ENCODE results near the gene SUN2. TPM values are rescaled to one million over a fixed set of nuclear protein-coding genes. Genes with fewer than 3 reads are reported as not detected.
A peak's percentile ranks its signal among the peaks of the same experiment; 100 is the strongest.

Gene SUN2
- total and polyA plus RNA-seq, 8 donors, result 25.3 to 387 (median 117) TPM

DNA sequence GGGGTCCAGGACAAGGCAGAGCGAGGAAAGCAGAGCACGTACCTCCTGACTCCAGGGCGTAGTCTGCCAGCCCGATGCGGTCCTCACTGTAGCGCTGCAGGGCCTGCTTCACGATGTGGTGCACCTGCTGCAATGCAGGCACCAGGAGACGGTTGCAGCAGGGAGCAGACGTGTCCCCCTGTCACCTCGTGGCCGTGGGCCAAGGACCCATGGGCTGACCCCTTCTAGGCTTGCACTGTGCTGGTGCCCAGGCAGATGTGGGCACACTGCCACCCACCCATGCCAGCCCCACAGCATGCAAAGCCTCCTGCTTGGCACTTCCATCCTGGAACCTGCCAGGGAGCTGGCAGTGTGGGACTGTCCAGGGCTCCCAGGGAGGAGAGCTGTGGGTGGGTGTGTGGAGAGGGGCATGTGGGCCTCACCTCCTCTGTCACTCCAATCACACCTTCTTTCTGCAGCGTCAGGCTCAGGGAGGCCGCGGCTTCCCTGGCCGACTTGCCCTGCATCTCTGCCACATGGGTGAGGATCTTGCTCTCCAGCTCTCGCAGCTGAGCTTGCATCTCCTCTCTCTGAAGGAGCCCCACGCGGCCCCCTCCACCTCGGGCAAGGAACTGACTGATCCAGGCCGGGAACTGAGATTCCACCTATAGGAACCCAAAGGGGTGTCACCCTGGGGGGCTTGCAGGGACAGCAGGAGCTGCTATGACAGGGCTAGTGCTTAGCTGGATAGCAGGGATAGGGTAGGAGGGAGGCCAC, 16.3 kb downstream of the SUN2 start:
- intact Hi-C loops (cut with DNase I; ENCODE audit: low total_unique reads), result no loop called here
- WGBS, 5 donors, result 90 to 95% (median 92%) methylated on average over 2 to 20 of the region's 20 CpGs
- Histone ChIP-seq H3K36me3 (peaks cover 96 to 100% (median 100%) of the 10 kb centered on the region in 4 donors), H3K4me3 (no peak overlapping the region), H3K27me3 (no peaks in the 10 kb centered on the region), H3K4me1 (peaks cover 17 to 21% (median 19%) of the 10 kb centered on the region in 4 donors), H3K27ac (no peak overlapping the region), H3K9me3 (no peaks in the 10 kb centered on the region)
- no peak for DNase-seq
- TF ChIP-seq POLR2A (IDR thresholded peaks at IDR 0.05), result no peak
- TF ChIP-seq EP300 (IDR thresholded peaks at IDR 0.05), result no peak
- TF ChIP-seq POLR2AphosphoS5 (IDR thresholded peaks at IDR 0.05), result no peak
- TF ChIP-seq, protein P1, sequence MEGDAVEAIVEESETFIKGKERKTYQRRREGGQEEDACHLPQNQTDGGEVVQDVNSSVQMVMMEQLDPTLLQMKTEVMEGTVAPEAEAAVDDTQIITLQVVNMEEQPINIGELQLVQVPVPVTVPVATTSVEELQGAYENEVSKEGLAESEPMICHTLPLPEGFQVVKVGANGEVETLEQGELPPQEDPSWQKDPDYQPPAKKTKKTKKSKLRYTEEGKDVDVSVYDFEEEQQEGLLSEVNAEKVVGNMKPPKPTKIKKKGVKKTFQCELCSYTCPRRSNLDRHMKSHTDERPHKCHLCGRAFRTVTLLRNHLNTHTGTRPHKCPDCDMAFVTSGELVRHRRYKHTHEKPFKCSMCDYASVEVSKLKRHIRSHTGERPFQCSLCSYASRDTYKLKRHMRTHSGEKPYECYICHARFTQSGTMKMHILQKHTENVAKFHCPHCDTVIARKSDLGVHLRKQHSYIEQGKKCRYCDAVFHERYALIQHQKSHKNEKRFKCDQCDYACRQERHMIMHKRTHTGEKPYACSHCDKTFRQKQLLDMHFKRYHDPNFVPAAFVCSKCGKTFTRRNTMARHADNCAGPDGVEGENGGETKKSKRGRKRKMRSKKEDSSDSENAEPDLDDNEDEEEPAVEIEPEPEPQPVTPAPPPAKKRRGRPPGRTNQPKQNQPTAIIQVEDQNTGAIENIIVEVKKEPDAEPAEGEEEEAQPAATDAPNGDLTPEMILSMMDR (IDR thresholded peaks at IDR 0.05), result no peak

DNA sequence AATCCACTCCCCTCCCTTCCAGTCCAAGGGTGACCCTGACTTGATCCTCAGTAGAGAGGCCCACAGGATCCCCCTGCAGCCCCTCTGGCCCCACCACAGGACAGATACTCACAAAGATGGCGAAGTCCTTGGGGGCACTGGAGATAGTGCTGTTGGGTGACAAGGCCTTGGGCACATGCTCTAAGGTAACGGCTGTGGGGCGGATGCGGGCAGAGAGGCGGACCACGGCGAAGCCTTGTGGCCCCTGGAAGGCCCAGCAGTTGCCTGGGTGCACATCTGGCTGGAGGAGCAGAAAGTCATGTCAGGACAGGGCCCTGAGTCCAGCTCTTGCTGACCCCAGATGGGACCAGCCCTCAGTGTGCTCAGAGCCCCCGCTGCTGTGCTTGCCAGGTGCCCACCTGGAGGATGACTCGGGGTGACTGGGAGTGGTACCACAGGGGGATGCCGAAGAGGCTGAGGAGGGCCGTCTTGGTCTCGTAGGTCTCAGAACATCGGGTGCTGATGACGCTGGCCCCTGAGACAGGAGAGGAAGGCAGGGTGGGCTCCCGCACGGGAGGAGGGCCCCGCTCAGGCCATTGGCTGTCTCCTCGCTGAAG, 17.2 kb downstream of the SUN2 start:
- Histone ChIP-seq H3K36me3 (peaks cover 87 to 100% (median 93%) of the 10 kb centered on the region in 4 donors), H3K27me3 (no peaks in the 10 kb centered on the region), H3K9me3 (no peaks in the 10 kb centered on the region), H3K27ac (peak overlapping the region in 1 of 5 donors; percentile 1), H3K4me1 (peaks cover 26 to 30% (median 28%) of the 10 kb centered on the region in 4 donors), H3K4me3 (no peak overlapping the region)
- no peak for DNase-seq
- WGBS, 5 donors, result 91 to 95% (median 93%) methylated on average over 16 to 18 of the region's 18 CpGs
- intact Hi-C loops (cut with DNase I; ENCODE audit: low total_unique reads), result no loop called here
- TF ChIP-seq EP300 (IDR thresholded peaks at IDR 0.05) (no peak), POLR2A (IDR thresholded peaks at IDR 0.05) (no peak), POLR2AphosphoS5 (IDR thresholded peaks at IDR 0.05) (no peak)
- TF ChIP-seq, protein P1 (IDR thresholded peaks at IDR 0.05), result no peak

DNA sequence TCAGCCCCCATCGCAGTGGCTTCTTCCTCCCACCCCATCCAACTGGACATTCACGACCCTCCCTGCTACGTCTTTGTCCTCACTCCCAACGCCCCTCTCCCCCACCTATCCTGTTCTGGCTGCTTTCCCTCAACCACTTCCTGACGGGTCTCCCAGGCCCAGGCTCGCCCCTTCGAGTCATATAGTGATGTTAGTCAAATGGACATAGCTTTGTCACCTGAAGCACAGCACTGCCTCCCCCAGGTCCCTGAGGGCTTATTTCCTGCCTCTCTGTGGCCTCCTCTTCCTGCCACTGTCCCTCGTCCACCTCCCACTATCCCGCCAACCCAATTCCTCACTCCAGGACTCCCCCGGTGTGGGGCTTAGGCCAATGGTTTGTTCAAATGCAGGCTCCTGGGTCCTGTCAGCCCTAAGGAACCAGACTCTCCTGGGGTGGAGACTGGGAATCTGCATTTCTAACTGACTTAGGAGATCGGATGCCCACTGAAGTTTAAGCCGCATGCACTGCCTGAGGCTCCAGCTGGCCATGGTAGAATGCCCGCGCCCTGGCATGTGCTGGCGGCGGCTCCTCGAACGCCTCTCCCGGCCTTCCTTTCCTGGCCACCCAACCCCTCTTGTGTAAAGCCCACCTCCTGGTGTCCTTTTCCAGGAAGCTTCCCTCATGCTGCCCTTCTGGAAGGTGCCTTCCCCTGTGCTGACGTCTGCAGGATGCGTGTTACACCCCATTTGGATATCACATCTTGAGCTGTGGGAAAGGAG, 18.3 kb downstream of the SUN2 start:
- TF ChIP-seq POLR2AphosphoS5 (IDR thresholded peaks at IDR 0.05), result no peak
- TF ChIP-seq POLR2A (IDR thresholded peaks at IDR 0.05), result no peak
- TF ChIP-seq EP300 (IDR thresholded peaks at IDR 0.05), result no peak
- TF ChIP-seq, protein P1 (IDR thresholded peaks at IDR 0.05), result no peak
- Histone ChIP-seq H3K36me3 (peaks cover 78 to 95% (median 84%) of the 10 kb centered on the region in 4 donors), H3K4me1 (peaks cover 37 to 41% (median 39%) of the 10 kb centered on the region in 4 donors), H3K4me3 (no peak overlapping the region), H3K9me3 (no peaks in the 10 kb centered on the region), H3K27ac (peak overlapping the region in 1 of 5 donors; percentile 1), H3K27me3 (no peaks in the 10 kb centered on the region)
- no peak for DNase-seq
- WGBS, 5 donors, result 81 to 87% (median 83%) methylated on average over 21 of the region's 21 CpGs
- intact Hi-C loops (cut with DNase I; ENCODE audit: low total_unique reads), result no loop called here

DNA sequence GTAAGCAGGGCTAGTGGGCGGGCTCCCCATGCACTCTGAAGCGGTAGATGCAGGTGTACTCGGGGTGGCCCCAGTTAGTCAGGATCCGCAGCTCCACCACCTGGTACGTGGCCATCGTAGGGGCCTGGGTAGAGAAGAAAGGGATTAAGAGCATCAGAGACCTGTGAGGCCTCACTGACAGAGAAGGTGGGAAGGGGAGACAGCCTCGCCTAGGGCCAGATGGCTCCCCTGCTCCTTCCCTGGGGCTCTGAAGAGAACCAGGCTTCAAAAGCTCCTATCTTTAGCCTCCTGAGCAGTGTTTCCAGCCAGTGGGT, 19.6 kb downstream of the SUN2 start:
- H3K27me3 ChIP-seq, result no peaks in the 10 kb centered on the region
- peaks cover 67 to 95% (median 84%) of the 10 kb centered on the region in 4 donors for H3K36me3 ChIP-seq
- 71 to 82% (median 79%) methylated on average over 6 to 7 of the region's 7 CpGs for WGBS, 5 donors
- TF ChIP-seq EP300 (IDR thresholded peaks at IDR 0.05) (no peak), POLR2A (IDR thresholded peaks at IDR 0.05) (no peak), POLR2AphosphoS5 (IDR thresholded peaks at IDR 0.05) (no peak)
- TF ChIP-seq, protein P1 (IDR thresholded peaks at IDR 0.05), result no peak
- no peaks in the 10 kb centered on the region for H3K9me3 ChIP-seq
- intact Hi-C loops (cut with DNase I; ENCODE audit: low total_unique reads), result no loop called here
- no peak for DNase-seq
- H3K27ac ChIP-seq, result peak overlapping the region in 3 of 5 donors; percentile 71 to 83 (median 82)
- H3K4me1 ChIP-seq, result peaks cover 49 to 54% (median 51%) of the 10 kb centered on the region in 4 donors
- H3K4me3 ChIP-seq, result no peak overlapping the region
